Naive thymus-derived CD8-positive, alpha-beta T cell (primary cell): ENCODE results near the gene KRTAP5-1. TPM values are rescaled to one million over a fixed set of nuclear protein-coding genes. Genes with fewer than 3 reads are reported as not detected.
"Not testable (repeated sequence)": the region's sequence is repeated elsewhere in the genome, so short reads cannot be mapped to it uniquely, and the experiment has no call there.

ENCODE experiments used
- ATAC-seq, 2 donors: fragments of 150-1000 bp; cut with Tn5 transposase in 1 of 2; sonication (Bioruptor Pico), chemical (Tn5 transposase) in 1 of 2; 1 replicate in 1 of 2; 2 replicates in 1 of 2; pipeline ENCODE4 v1.10.0; 2021; ENCODE audit warnings: mild to moderate bottlenecking in 2 of 2, moderate library complexity in 2 of 2
- POLR2A ChIA-PET: fragments of 350-600 bp; sonication (Branson Sonifier 250); formaldehyde crosslinking; loops from one replicate; lab custom pipeline; 2021; ENCODE audit warnings: antibody characterized with exemption; lab: Charles Lee
- DNase-seq, 10 donors: peaks; one replicate each; pipeline versions ENCODE4 v3.0.0 to v3.0.0-alpha.2; 2020 to 2022
- H3K27ac Mint-ChIP-seq, 10 donors: one replicate each; pipeline ENCODE4 v1.8.0; 2020 to 2022; ENCODE audit warnings: mild to moderate bottlenecking in 10 of 10, mixed read lengths in 10 of 10, moderate library complexity in 4 of 10, inconsistent platforms in 1 of 10
- H3K27me3 Mint-ChIP-seq, 5 donors: one replicate each; pipeline ENCODE4 v1.8.0; 2021 to 2022; ENCODE audit warnings: mixed read lengths in 5 of 5
- H3K36me3 Mint-ChIP-seq, 3 donors: one replicate each; pipeline ENCODE4 v1.8.0; 2020 to 2022; ENCODE audit warnings: mixed read lengths in 3 of 3, mild to moderate bottlenecking in 2 of 3, inconsistent platforms in 1 of 3
- H3K4me1 Mint-ChIP-seq, 4 donors: one replicate each; pipeline ENCODE4 v1.8.0; 2021 to 2022; ENCODE audit warnings: mixed read lengths in 4 of 4
- H3K4me3 Mint-ChIP-seq, 10 donors: one replicate each; pipeline ENCODE4 v1.8.0; 2020 to 2022; ENCODE audit warnings: mild to moderate bottlenecking in 10 of 10, mixed read lengths in 10 of 10, moderate library complexity in 6 of 10, inconsistent platforms in 1 of 10
- H3K9me3 Mint-ChIP-seq, 9 donors: one replicate each; pipeline ENCODE4 v1.8.0; 2020 to 2022; ENCODE audit warnings: mixed read lengths in 9 of 9, mild to moderate bottlenecking in 3 of 9, inconsistent platforms in 1 of 9, moderate library complexity in 1 of 9
- polyA plus RNA-seq, 3 donors: library from polyadenylated mRNA; unstranded; fragments of 300-500 nt; fragmentation: Illumina TruSeq; gene quantifications; one replicate each; pipeline ENCODE4 v1.2.3, GENCODE V29; 2021
- total RNA-seq, 8 experiments: library from RNA in 2 of 8; stranded (reverse) in 2 of 8; gene quantifications; one replicate each; pipeline ENCODE4 v1.2.3 and lab custom pipeline; 2021 to 2026

Gene KRTAP5-1
- total and polyA plus RNA-seq, 5 experiments from 2014 or later = not detected

DNA sequence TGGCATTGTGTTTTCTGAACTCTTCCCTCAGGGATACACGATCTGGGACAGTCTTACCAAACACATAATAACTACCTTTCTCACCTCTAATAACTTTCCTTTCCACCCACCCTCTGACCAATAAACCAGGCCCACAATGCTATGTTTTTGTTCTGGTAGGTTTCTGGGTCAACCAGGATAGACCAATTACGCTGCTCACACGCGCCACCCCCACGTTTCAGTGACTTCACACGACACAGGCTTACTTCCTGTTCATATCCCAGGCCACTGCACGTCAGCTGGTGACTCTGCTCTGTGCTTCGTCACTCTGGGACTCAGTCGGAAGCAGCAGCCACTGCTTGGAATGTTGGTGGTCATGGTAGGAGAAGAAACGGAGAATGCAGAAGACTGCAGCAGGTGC is 34.4 kb upstream of the KRTAP5-1 start:
- H3K9me3 Mint-ChIP-seq = no peaks in the 10 kb centered on the region
- POLR2A ChIA-PET = no interaction called here
- DNase-seq (no peak), ATAC-seq (peak in 1 of 2 donors; percentile 61)
- H3K27ac Mint-ChIP-seq = peak overlapping the region in 1 of 10 donors; percentile 10
- no peaks in the 10 kb centered on the region for H3K36me3 Mint-ChIP-seq
- peak overlapping the region in 2 of 10 donors; percentile 33 to 45 for H3K4me3 Mint-ChIP-seq
- H3K4me1 Mint-ChIP-seq = peaks cover 0 to 6% (median 3%) of the 10 kb centered on the region in 4 donors
- H3K27me3 Mint-ChIP-seq = peaks cover 26 to 41% (median 32%) of the 10 kb centered on the region in 5 donors

DNA sequence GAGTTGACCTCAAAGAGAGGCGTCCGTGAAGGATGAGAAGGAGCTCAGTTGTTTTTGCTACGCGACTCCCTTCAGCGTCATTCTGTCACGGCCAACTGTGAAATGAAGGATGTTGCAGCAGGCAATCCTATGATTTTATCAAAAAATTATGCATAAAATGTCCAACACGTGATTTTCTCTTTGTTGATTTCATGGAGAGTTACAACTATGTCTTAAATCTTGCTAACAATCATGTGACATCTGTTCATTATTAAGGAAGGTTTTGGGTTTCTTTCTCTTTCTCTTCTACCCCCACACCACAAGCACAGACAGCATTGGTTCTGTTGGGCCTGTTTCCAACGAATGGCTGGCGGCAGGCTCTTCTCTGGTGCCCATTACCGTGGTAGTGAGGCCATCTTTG is 33.1 kb upstream of the KRTAP5-1 start:
- Mint-ChIP-seq H3K4me3 (no peak overlapping the region), H3K9me3 (no peaks in the 10 kb centered on the region), H3K4me1 (peaks cover 0 to 6% (median 3%) of the 10 kb centered on the region in 4 donors), H3K27me3 (peaks cover 26 to 53% (median 36%) of the 10 kb centered on the region in 5 donors), H3K27ac (no peak overlapping the region), H3K36me3 (no peaks in the 10 kb centered on the region)
- POLR2A ChIA-PET = no interaction called here
- ATAC-seq (no peak), DNase-seq (no peak)

DNA sequence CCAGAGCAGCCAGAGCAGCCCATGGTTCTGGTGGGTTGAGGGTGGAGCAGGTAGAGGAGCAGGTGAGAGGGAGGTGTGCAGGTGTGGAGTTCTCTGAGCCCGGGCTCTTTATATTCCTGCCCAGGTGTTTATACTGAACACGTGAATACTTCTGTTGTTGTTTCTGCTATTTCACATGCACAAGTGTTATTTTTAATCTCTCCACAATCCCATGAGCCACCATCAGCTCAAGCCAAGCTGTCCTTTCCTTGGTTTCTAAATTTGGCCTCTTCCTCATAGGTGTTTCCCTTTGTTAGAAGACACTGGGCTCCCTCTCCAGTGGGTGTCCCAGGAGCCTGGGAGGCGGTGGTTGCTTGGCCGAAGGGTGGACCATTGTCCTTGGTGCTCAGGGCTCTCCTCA is 23.3 kb upstream of the KRTAP5-1 start, which contains the start of gene KRTAP5-3:
Gene KRTAP5-3 (minus strand): TSS at position 101 of the 400 bp plus-strand sequence. CDS start 78 bp downstream, at position 23.
- no peak within 1 kb of the TSS for H3K4me3 Mint-ChIP-seq
- ATAC-seq = no peak
- POLR2A ChIA-PET = no interaction called here
- no peaks in the 10 kb centered on the region for H3K9me3 Mint-ChIP-seq
- no peaks in the 10 kb centered on the region for H3K36me3 Mint-ChIP-seq
- H3K4me1 Mint-ChIP-seq = peaks cover 0 to 1% (median under 1%) of the 10 kb centered on the region in 4 donors
- no peak for DNase-seq
- H3K27ac Mint-ChIP-seq = no peak within 1 kb of the TSS
- peaks cover 13 to 43% (median 31%) of the 10 kb centered on the region in 5 donors for H3K27me3 Mint-ChIP-seq

DNA sequence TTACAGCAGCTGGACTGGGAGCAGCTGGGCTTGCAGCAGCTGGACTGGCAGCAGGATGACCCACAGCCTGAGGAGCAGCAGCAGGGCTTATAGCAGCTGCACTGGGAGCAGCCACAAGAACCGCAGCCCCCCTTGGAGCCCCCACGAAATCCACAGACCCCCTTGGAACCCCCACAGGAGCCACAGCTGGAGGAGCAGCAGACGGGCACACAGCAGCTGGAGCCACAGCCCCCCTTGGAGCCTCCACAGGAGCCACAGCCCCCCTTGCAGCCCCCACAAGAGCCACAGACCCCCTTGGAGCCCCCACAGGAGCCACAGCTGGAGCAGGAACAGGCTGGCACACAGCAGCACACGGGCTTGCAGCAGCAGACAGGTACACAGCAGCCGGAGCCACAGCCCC is 22.8 kb upstream of the KRTAP5-1 start:
- POLR2A ChIA-PET, H3K27ac Mint-ChIP-seq, H3K4me3 Mint-ChIP-seq, H3K36me3 Mint-ChIP-seq, ATAC-seq, DNase-seq, H3K9me3 Mint-ChIP-seq, H3K4me1 Mint-ChIP-seq: not testable (repeated sequence)
- H3K27me3 Mint-ChIP-seq = peaks cover 18 to 45% (median 35%) of the 10 kb centered on the region in 5 donors

DNA sequence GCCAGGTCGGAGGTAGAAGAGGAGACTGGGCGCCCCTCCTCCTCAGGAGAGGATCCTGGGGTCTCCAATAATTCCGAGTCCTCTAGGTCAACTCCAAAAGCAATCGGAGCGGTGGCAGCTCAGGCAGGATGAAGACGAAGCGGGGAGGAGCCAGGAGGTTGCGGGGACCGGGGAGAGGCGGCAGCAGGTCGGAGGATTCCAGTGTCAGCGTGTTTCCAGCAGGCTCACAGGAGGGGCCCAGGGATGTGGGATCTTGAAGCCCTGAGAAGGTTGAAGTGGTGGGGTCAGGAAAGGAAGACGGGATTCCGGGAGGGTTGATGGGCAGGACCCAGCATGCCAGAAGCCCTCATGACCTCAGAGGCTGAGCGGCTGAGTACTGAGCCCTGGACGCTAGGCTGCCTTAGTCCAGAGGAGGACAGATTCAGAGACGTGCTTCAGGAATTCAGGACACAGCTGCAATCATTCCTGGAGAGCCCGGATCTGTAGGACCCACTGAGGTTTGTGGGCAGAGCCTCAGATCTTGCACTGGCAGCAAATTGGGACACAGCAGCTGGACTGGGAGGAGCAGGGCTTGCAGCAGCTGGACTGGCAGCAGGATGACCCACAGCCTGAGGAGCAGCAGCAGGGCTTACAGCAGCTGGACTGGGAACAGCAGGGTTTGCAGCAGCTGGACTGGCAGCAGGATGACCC is 22.2 kb upstream of the KRTAP5-1 start:
- H3K36me3 Mint-ChIP-seq, ATAC-seq, H3K27ac Mint-ChIP-seq, POLR2A ChIA-PET, H3K4me3 Mint-ChIP-seq, DNase-seq, H3K9me3 Mint-ChIP-seq, H3K4me1 Mint-ChIP-seq: not testable (repeated sequence)
- peaks cover 18 to 51% (median 35%) of the 10 kb centered on the region in 5 donors for H3K27me3 Mint-ChIP-seq

DNA sequence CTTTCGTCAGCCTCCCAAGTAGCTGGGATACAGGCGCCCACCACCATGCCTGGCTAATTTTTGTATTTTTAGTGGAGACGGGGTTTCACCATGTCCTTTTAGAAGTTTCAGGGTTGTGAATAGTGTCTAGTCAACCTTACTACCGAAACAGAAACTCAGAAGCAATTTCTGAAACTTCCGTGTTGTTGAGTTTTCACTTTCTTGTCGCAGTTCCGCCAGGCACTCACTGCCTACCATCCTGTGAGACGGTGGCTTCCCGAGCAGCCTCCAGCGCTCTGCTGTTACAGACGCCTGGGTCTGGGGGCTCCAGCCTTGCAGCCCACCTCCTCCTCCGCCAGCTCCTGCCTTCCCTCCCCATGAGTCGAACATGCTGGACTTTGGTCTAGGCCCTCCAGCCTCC is 20.8 kb upstream of the KRTAP5-1 start:
- H3K9me3 Mint-ChIP-seq, DNase-seq, H3K4me1 Mint-ChIP-seq, H3K36me3 Mint-ChIP-seq, ATAC-seq, POLR2A ChIA-PET: not testable (repeated sequence)
- Mint-ChIP-seq H3K27me3 (peaks cover 20 to 49% (median 37%) of the 10 kb centered on the region in 5 donors), H3K27ac (peak overlapping the region in 2 of 10 donors; percentile 21 to 44), H3K4me3 (peak overlapping the region in 1 of 10 donors; percentile 57)

DNA sequence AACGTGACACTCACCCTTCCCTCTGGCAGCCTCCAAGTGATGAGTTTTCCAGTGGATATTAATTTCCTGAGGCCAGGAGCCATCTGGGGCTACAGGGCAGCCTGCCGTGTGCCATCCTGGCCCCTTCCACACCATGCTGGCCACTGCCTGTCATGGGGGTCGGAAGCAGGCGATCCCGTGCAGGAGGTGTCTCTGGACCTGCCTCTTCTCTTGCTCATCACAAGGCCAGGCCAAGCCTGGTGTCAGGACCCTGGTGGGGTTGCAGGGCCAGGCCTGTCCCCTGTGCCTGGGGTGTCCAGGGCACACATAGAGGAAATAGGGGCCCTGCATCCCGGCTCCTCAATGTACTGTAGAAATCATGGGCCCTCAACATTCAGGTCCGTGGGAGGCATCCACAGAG is 19.6 kb upstream of the KRTAP5-1 start:
- H3K4me3 Mint-ChIP-seq = no peak overlapping the region
- POLR2A ChIA-PET = no interaction called here
- DNase-seq (no peak), ATAC-seq (no peak)
- peaks cover 25 to 45% (median 34%) of the 10 kb centered on the region in 5 donors for H3K27me3 Mint-ChIP-seq
- peaks cover 0 to 1% (median under 1%) of the 10 kb centered on the region in 4 donors for H3K4me1 Mint-ChIP-seq
- H3K27ac Mint-ChIP-seq = no peak overlapping the region
- H3K36me3 Mint-ChIP-seq = no peaks in the 10 kb centered on the region
- H3K9me3 Mint-ChIP-seq = no peaks in the 10 kb centered on the region

DNA sequence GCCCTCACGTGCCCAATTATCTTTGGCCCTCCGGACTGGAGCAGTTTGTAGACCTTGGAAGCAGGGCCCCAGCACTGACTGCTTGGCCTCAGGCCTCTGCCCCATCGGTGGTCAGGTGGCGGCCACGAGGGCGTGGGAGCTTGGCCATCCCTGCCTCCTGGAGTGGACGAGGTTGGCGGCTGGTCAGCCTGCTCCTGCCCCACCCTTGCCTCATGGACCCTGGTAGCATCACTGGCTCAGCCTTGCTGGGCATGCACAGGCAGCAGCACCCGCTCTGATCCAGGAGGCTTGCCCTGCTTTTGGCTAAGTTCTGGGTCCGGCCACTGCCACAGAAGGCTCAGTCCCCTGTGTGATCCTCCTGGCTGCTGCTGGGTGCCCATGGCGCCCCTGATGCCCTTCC is 19.1 kb upstream of the KRTAP5-1 start:
- no peak for DNase-seq
- H3K27me3 Mint-ChIP-seq = peaks cover 30 to 46% (median 39%) of the 10 kb centered on the region in 5 donors

DNA sequence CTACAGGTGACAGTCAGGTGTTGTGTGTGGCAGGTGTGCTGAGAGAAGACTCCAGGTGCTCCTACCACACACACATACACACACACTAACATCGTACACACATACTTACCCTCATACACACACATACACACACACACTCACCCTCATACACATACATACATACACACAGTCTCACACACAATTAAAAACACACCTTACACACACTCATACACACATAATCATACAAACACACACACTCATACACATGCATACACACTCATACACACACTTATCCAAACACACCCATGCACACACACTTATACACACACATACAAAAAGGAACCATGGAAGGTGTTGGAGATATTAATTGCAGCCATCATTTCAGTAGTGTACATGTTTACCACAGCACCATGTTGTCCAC is 18.5 kb upstream of the KRTAP5-1 start:
- Mint-ChIP-seq H3K4me1 (peaks cover 0 to 1% (median under 1%) of the 10 kb centered on the region in 4 donors), H3K27ac (no peak overlapping the region), H3K27me3 (peaks cover 30 to 47% (median 41%) of the 10 kb centered on the region in 5 donors), H3K4me3 (no peak overlapping the region), H3K36me3 (no peaks in the 10 kb centered on the region), H3K9me3 (no peaks in the 10 kb centered on the region)
- POLR2A ChIA-PET = no interaction called here
- DNase-seq = no peak
- no peak for ATAC-seq

More for the DNA sequence above, 19.1 kb upstream of the KRTAP5-1 start:
- Mint-ChIP-seq H3K9me3 (no peaks in the 10 kb centered on the region), H3K4me3 (no peak overlapping the region), H3K27ac (no peak overlapping the region), H3K36me3 (no peaks in the 10 kb centered on the region), H3K4me1 (peaks cover 0 to 1% (median under 1%) of the 10 kb centered on the region in 4 donors)
- no peak for ATAC-seq
- POLR2A ChIA-PET = no interaction called here

DNA sequence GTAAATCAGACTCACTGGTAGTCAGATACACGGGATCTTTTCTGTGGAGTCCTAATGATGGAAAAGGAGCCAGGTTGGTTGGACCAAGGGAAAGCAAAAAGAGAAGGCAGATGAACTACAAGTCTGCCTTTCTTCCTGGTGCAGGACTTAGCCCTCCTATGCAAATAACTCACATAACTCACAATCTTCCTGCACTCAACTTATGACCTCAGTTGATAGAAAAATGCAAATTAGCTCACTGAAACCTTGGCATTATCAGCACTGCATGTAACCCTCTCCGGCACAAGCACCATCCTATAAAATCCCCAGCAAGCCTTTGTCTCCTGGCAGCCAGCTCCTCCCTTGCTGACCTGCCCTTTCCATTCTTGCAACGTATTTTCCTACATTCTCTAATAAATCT is 16.6 kb upstream of the KRTAP5-1 start:
- DNase-seq, H3K36me3 Mint-ChIP-seq, H3K27ac Mint-ChIP-seq, H3K4me1 Mint-ChIP-seq, H3K4me3 Mint-ChIP-seq, POLR2A ChIA-PET, H3K9me3 Mint-ChIP-seq, ATAC-seq: not testable (repeated sequence)
- H3K27me3 Mint-ChIP-seq = peaks cover 34 to 53% (median 44%) of the 10 kb centered on the region in 5 donors

DNA sequence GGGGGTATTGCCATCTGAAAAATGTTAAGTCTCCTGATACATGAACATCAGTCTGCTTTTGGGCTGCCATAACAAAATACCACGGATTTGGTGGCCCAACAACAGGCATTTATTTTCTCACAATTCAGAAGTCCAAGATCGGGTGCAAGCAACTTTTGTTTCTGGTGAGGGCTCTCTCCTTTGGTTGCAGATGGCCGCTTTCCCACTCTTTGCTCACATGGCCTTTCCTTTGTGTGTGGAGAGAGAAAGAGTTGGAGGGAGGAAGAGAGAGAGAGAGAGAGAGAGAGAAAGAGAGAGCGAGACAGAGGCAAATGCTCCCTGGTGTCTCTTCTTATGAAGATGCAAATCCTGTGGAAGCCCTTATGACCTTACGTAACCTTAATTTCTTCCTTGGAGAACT is 15.5 kb upstream of the KRTAP5-1 start:
- Mint-ChIP-seq H3K27ac (peak overlapping the region in 1 of 10 donors; percentile 3), H3K4me3 (no peak overlapping the region), H3K27me3 (peaks cover 40 to 56% (median 47%) of the 10 kb centered on the region in 5 donors), H3K9me3 (no peaks in the 10 kb centered on the region), H3K36me3 (peaks cover 0 to 4% (median 0%) of the 10 kb centered on the region in 3 donors), H3K4me1 (peaks cover under 1 to 4% (median 3%) of the 10 kb centered on the region in 4 donors)
- POLR2A ChIA-PET = no interaction called here
- ATAC-seq (no peak), DNase-seq (no peak)

DNA sequence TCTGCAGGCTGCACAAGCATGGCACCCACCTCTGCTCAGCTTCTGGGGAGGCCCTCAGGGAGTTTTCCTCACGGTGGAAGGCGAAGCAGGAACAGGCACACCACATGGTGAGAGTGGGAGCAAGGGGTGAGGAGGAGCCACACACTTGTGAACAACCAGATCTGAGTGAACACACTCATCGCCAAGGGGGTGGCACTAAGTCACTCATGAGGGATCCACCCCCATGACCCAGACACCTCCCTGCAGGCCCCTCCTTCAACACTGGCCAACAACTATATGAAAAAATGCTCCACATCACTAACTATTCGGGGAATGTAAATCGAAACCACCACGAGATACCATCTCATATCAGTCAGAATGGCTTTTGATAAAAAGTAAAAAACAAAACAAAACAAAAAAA is 13.7 kb upstream of the KRTAP5-1 start:
- POLR2A ChIA-PET = no interaction called here
- ATAC-seq (no peak), DNase-seq (no peak)
- Mint-ChIP-seq H3K36me3 (peaks cover 0 to 4% (median 0%) of the 10 kb centered on the region in 3 donors), H3K27ac (no peak overlapping the region), H3K4me3 (no peak overlapping the region), H3K27me3 (peaks cover 43 to 66% (median 60%) of the 10 kb centered on the region in 5 donors), H3K9me3 (no peaks in the 10 kb centered on the region), H3K4me1 (peaks cover 4 to 10% (median 8%) of the 10 kb centered on the region in 4 donors)

DNA sequence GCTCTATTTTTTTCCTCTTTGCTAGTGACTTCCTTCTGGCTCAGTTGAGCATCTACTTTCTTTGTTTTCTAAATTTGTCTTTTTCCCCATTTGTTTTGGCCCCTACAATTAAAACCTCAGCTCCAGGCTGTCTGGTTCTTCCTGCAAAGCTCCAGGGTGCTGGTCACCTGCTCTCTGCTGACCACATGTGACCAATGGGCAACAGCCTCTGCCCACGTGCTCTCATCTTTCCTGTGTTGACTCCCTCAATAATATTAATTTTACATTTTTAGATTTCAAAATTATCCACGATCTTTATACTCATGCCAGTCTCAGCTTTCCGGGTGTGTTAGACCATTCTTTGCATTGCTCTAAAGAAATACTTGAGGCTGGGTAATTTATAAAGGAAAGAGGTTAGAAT is 13.3 kb upstream of the KRTAP5-1 start:
- not testable (repeated sequence) for H3K36me3 Mint-ChIP-seq, H3K4me1 Mint-ChIP-seq

More for the DNA sequence above, 13.3 kb upstream of the KRTAP5-1 start:
- not testable (repeated sequence) for DNase-seq, H3K27ac Mint-ChIP-seq, H3K4me3 Mint-ChIP-seq, H3K9me3 Mint-ChIP-seq, ATAC-seq
- H3K27me3 Mint-ChIP-seq = peaks cover 39 to 62% (median 60%) of the 10 kb centered on the region in 5 donors
- POLR2A ChIA-PET = interaction anchor here (0.7 kb wide), 1 partner anchor 278 kb away, joined by 3 read pairs; no protein-coding TSS in a partner anchor
